NCI-H82 treated with DMSO at 0.1 percent for 48 hours (cell line): ENCODE results near the gene LPIN1.
A peak's percentile ranks its signal among the peaks of the same experiment; 100 is the strongest.
"Not testable (repeated sequence)": the region's sequence is repeated elsewhere in the genome, so short reads cannot be mapped to it uniquely, and the experiment has no call there.

Experiments used
- DNase-seq: peaks from one replicate; lab custom pipeline; 2025; ENCODE audit not compliant: unreplicated experiment; lab: John Stamatoyannopoulos, UW

The LPIN1 gene

DNA sequence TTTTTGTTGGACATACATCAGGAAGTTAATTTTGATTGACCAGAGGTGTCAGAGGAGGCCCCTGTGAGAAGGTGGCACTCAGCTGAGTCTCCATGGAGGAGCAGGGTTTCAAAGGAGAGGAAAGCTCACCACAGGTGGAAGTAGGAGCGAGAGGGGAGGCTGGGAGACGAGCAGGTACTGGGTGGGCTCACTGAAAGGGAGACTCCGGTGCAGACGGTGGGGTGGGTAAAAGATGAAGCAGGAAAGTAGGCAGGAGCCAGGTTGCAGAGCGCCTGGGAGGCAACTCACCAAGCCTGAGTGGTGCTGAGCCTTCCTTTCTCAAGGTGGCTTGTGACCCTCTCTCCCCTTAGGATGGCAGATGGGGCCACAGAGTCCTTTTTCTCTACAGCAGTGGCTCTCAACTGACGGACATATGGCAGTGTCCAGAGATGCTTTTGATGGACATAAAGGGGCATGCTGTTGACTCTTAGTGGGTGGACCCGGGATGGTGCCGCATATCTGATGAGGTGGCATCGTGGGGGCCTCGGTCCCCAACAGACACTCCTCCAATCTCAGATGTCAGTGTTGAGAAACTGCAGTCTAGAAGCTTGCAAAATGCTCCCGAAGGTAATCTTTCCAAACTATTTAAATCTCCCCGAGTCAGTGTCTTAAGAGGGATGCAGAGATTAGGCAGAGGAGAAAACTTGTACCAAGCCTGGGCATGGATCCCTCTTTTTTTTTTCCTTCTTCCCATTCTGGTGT, 64.0 kb downstream of the LPIN1 start:
- no peak for DNase-seq

DNA sequence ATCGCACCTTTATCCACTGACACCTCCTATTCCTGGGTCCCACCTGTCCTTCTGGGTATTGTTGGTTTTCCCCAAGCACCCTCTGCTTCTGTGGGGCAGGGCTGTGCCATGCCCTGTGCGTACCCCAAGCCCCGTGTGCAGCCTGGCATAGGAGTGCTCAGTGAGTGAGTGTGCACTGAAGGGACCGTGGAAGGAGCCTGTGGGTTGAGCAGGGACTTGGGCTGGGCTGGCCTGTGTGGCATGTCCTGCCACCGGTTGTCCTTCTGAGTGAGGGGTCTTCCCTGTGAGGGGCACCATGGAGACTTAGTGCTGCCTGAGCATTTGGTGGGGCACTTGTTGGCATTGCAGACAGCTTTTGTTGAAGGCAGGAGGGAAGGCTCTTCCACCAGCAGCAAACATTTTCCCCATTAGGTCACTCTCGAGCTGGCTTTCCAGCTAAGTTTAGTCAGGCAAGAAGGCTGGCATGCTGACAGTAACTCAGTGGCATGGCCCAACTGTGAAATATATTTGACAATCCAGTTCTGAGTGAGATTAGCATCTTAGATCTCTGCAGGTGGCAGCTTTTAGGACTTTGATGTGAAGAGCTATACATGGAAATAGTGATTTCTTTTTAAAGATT, 64.7 kb downstream of the LPIN1 start:
- no peak for DNase-seq

DNA sequence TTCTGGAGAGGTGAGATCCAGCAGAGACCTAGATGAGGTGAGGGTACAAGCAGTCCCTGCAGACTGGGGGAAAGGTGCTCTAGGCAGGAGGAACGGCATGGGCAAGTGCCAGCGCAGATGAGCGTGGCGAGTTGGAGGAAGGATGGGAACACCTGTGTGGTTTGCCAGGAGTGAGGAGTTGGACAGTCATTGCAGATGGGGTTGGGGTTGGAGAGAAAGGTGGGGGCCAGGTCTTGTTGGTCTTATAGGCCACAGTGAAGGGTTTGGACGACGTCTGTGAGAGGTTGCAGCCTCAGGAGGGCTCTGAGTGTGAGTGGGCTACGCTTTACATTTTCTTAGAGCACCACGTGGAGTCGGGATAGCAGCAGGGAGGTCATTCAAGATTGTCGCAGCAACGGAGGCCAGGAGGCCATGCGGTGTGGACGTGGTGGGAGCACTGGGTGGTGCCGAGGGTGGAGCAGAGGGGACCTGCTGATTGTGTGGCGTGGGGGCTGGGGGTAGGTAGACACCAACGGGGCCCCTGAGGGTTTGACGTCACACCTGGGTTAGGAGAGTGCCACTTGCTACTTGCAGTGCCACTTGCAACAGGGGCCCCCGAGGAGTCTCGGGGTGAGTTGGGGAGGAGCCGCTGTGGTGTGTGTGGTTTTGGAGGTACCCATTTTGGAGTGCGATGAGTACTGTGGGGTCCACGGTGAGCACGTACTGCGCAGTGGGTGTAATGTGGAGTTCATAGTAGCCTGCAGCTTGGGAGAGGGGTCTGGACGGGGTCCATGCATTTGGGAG, 66.2 kb downstream of the LPIN1 start:
- no peak for DNase-seq

DNA sequence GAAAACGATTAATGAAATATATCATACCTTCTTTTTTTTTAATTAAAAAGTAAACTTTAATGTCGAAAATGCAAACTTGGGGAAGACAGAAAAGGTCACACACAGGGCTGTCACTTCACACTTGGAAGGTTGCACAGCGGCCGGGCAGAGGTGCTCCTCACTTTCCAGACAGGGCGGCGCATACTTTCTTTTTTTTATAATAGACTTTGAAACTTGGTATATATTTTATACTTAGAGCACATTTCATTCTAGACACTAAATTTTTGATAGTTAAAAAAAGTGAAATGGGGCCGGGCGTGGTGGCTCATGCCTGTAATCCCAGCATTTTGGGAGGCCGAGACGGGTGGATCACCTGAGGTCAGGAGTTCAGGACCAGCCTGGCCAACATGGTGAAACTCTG, 66.9 kb downstream of the LPIN1 start:
- DNase-seq = not testable (repeated sequence)

DNA sequence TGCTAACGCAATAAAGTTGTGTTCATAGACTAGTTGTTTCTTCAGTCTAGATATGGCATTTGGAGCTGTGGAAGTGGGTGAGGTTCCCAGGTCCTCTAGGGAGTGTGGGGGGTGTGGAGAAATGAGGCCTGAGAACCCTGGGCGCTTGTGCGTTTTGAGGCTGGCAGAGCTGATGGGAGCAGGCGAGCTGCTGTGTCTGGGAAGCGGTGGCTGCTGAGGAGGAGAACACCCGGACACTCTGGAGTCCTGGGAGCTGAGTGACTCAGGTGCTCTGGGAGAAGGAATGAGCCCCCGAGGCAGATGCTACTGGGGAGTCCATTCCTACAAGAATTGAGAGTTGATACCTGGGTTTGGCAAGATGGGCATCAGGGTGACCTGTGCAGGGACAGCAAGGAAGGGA, 67.5 kb downstream of the LPIN1 start:
- no peak for DNase-seq

DNA sequence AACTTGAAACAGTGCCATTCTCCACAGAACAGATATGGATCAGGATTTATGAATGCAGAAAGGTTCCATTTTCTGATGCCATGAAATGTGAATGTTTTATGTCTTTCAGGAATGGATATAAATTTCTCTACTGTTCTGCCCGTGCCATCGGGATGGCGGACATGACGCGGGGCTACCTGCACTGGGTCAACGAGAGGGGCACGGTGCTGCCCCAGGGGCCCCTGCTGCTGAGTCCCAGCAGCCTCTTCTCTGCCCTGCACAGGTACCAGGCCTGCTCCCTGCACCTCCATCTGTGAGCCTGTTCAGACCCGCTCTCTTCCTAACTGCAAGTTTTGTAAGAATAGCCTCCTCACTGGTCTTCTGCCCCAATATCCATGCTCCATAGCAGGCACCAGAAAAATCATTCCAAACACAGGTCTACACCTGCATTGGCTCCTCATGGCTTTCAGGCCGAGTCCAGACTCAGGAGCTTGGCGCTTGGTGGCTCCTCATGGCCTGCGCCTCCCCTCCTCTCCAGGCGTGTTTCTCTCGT, 68.6 kb downstream of the LPIN1 start:
- no peak for DNase-seq

DNA sequence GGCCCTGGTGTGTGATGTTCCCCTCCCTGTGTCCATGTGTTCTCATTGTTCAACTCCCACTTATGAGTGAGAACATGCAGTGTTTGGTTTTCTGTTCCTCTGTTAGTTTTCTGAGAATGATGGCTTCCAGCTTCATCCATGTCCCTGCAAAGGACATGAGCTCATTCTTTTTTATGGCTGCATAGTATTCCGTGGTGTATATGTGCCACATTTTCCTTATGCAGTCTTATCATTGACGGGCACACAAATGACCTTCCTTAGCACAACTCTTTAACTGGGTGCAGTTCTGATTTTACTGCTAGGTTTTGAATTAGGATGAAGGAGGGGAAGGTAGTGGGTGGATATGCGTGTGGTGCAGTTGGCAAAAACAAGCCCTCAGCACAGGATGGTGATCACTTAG, 70.5 kb downstream of the LPIN1 start:
- DNase-seq = not testable (repeated sequence)

DNA sequence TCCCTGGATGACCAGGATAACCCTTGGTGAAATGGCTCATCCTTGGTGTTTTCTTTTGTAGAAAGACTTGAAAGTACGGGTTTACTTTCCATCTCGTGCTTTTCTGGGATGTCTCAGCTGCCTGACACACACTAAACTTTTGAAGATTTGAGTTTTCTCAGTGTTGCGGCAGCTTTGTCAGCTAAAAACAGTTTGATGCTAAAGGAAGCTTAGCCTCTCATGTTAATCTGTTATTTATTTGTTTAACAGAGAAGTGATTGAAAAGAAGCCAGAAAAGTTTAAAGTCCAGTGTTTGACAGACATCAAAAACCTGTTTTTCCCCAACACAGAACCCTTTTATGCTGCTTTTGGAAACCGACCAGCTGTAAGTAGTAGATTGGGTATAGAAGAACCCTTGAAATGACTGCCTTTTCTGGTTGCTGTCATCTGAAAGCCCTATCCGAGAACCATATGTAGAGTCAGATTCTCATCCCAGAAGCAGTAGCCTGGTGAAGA, 72.8 kb downstream of the LPIN1 start:
- DNase-seq = no peak

DNA sequence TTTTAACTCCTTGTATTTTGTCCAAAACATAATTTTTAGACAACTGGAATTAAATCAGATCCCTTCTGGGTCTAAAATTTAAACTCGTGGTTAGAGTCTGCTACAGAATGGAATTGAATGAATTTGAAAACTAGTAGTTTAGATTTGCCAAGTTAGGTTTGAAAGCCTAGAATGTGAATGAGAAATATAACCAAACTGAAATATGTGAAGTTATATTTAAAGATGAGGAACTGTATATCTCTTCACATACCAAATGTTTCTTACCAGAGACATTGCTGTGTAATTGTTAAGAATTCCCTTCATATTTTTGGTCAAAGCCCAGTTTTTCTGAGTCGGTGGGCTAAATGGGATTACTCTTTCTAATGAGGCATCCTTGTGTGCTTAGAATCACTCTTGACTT, 74.2 kb downstream of the LPIN1 start:
- no peak for DNase-seq

DNA sequence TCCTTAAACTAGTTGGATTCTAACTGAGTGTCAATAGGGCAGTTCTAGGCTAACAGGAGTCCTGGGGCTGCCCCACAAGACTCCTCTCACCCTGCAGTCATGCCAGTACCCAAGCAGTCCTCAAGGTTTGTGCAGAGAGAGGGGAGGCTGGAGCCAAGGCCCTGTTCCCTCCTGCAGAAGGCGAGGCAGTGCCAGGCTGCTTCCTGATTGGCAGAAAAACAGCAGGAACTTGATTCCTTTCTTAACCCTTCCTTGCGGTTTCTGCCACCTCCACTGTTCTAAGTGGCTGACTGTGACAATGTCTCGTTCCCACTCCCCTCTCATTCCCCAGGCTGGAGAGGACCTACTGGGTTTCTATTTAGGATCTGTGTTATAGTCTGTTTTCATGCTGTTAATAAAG, 75.3 kb downstream of the LPIN1 start:
- DNase-seq = no peak

DNA sequence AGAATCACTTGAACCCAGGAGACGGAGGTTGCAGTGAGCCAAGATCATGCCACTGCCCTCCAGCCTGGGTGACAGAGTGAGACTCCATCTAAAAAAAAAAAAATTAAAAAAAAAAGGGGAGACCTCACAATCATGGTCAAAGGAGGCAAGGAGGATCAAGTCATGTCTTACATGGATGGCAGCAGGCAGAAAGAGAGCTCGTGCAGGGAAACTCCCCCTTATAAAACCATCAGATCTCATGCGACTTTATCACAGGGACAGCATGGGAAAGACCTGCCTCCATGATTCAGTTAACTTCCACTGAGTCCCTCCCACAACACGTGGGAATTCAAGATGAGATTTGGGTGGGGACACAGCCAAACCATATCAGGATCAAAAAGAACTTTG, 75.9 kb downstream of the LPIN1 start:
- DNase-seq = not testable (repeated sequence)

DNA sequence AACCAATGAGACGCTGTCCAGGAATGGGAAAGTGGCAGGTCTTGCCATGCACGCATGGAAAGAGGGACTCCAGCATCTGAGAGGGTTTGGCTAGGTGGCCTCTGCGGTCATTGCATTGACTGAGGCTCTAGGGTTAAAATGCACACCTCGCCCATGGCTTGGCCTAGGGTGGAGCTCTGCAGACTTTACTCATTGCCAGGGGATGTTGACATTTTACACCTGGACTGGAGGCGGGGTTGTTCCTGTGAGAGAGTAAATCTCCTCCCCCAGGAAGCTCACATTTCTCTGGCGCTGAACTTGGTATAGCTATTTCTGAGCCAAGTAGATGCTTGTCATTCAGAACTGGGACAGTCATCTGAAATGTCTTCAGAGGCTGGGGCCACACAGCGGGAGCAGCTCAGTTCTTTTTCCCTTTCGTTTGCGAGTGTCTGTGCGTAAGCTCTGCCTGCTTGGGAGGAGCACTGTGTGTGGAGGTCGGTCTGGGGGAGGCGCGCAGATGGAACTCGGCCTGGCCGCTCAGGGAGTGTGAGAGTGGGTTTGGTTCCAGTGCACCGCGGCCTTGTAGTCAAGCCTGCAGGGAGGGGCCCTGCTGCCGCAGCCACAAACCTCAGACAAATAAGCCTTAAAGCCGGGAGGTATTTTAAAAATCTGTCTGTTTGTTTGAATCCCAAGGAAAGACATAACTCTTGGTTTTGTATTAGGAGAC, 76.5 kb downstream of the LPIN1 start:
- no peak for DNase-seq

DNA sequence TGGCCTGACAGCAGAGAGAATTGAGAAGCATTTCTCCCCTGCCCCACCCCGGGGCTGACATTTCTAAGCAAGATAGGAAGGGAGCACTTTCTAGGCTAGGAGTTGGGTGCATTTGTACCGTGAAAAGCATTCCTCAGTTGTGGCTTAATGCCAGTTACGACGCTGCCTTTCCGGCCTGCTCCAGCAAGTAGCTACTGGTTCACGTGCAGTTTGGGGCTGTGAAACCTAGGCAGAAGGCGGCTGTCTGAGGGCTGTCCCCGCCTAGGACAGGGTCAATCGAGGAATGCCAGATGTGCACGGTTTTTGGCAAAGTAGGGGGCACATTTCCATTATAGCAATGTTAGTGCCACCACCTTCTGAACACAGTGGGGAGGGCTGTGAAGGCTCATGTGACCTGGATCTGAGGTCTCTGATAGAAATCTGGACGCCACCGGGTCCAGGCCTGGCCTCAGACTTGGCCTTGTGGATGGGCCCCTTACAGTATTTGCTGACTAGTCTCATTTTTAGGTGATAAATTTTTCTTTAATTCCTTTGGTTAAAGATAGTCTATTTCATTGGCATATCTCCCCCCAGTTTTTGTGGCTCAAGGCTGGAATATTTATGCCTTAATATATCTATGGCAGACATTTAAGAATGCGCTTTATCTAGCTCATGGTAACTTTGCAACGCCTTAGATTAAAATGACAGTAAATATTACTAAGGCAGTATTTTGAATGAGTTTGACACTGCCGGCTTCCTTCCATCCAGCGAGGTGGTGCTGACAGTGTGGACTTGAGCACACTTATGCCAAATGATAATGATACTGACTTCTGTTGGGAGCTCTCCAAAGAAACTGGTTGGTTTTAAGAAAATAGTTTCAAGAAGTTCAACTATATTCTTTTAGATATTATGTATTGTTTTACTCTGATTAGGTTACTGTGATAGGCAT, 78.7 kb downstream of the LPIN1 start:
- no peak for DNase-seq

DNA sequence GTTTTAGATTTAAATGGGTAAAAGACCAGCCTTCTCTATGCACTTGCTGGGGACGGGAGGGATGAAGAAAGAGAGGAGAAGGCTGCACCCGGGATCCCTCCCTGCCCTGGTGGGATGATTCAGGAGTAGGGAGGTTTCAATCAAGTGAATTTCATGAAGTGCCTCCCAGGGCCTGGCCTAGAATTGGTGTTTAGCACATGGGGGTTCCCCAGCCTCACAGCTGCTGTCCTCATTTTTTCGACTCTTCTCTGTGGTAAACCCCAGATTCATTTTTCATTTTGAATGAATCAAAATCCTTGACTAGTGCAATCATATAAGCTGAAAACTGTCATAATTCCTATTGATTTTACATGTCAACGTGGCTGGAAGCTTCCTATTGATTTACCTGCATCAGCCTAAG, 81.1 kb downstream of the LPIN1 start:
- no peak for DNase-seq

DNA sequence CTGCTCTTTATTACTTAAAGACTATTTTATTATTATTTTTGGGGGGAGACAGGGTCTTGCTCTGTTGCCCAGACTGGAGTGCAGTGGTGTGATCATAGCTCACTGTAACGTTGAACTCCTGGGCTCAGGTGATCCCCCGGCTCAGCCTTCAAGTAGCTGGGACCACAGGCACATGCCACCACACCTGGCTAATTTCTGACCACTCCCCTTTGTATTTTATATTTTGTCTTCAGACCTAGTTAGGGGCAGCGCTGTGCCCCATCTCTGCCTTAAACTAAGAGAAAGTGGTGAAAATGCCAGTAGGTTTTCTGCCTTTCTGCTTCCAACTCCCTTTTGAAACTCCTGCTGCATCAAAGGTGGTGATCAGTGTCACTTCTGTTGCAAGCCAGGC, 82.5 kb downstream of the LPIN1 start:
- no peak for DNase-seq

DNA sequence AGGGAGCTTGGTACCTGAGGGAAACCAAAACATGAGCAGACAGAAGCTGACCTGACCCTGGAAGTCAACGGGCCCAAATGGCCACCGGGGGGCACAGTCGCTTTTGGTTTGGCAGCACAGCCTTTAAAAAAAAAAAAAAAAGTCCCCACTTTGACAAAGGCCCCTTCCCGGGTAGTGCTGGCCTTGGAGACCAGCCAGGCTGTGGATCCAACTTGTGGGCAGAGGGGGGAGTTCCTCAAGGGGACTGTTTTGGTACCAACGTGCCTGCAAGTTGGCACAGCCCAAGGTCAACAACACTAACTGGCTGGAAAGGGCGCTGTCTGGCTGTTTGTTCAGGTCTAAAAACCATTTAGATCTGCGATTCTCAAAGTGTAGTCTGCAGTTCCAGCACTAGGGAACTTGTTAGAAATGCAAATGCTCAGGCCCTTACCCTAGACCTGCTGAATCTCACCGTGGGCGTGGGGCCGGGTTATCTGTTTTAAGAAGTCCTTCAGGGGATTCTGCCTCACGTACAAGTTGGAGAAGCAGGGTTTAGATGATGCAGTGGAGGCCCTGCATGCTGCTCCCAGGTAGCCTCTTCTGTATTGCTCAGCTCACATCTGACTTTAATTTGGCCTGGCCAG, 83.0 kb downstream of the LPIN1 start:
- peak; percentile 12 for DNase-seq

DNA sequence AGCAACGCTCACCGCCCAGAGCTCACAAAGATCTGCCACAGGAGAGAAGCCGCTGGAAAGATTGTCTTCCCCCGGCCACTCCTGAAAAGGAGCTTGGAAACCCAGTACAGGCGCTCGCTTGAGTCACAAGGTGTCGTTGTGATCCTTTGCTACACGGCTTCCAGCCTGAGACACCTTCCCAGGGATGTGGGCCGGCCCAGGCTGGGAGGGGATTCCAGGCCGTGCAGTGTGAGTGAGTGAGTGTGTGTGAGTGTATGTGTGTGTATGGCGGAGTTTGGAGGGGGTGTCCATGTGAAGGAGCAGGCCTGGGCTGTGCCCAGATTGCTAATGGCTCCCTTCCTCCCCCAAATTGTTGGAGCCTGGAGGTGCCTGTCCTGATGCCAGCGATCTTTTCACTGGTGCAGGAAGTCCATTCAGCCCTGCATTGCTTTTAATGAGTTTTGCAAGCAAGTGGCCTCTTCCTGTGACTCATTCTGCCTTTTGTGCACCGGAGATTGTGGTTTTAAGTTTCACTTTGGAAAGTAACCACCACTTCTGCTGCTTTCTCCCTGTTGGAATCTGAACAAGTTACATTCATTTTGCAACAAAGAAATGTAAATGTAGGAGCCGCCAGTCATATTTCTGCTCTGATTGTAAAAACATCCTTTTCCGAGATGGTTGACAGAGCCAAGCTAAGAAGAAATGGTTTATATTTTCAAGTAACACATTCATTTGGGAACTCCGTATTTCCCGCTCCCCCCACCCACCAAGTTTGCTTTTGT, 83.7 kb downstream of the LPIN1 start:
- no peak for DNase-seq

DNA sequence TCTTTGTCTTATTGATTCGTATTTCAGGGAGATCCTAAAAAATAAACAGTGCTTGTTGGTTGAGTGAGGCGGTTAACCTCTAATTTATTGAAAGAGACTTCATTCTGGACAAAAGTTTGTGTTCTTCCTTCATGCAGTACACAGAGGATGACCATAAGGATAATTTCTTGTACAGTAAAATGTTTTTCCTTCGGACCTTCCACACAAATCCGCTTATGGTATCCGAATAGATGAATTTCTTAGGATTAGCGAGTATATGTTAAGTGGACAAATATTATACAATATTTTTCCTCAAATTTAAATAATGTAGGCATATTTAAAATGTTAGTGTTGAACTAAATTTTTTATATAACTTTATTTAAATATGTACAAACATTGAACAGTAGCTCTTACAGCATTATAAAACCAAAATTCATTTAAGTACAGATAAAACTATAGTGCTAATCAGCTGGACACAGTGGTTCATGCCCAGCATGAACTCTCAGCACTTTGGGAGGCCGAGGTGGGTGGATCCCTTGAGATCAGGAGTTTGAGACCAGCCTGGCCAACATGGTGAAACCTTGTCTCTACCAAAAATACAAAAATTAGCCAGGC, 84.4 kb downstream of the LPIN1 start:
- DNase-seq = no peak

DNA sequence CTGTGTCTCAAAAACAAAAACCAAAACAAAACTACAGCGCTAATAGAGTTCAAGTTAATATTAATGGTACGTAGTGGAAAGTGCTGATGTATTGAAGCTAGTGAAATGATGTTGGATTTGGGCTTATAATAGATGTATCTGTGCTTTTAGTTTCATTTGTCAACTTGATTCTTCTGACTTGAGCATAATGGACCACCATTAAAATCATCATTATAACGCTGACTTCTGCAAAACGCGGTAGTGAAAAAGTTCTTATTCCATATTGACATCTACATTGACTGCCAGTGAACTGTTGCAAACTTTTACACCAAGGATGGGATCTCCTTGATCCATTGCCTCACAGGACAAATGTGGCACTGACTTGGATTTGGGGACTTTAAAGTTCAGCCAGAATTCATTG, 85.0 kb downstream of the LPIN1 start:
- no peak for DNase-seq
